GM21825 (cell line): Measurements from ENCODE around the gene LCOR.

Experiments used
- ATAC-seq: cut with Tn5 transposase; IDR thresholded peaks from one replicate; pipeline ENCODE4 v1.9.1; 2021; ENCODE audit warnings: mild to moderate bottlenecking, moderate library complexity; ENCODE audit not compliant: unreplicated experiment

LCOR gene

DNA sequence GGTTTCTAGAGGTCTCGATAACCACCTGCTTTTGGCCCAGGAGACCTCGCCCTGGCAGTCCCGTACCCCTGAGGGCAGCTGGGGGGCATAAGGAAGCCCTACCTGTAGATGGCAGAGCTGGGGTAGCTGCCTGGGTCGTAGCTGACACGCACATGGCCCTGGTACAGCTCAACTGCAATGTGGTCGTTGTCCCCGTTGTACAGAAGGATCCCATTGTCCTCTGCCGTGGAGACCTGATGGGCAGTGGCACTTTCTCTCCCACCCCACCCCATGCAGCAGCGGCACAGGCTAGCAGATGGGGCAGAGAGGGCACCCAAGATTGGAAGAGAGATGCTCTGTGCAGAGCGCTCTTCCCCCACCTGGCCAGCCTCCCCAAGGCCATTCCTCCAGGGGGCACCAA, 172.5 kb downstream of the LCOR start:
- ATAC-seq: no peak

DNA sequence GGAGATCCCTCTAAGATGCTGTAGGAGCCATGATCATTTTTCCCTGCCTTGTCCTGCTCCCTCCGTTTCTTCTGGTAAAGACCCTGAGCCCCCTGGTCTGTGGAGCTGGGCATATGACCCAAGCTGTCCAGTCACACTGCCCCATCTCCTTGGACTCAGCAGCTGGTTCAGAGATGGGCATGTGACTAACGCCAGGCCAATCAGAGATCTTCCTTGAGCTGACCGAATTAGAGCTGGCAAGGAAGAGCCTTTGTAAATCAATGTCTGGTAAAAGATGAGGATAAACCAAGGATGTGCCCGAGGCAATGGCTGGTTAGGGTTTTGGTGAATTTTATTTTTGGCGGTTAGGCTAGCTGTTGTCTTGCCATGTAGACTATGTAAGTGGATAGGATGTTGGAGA, 173.3 kb downstream of the LCOR start:
- no peak for ATAC-seq

DNA sequence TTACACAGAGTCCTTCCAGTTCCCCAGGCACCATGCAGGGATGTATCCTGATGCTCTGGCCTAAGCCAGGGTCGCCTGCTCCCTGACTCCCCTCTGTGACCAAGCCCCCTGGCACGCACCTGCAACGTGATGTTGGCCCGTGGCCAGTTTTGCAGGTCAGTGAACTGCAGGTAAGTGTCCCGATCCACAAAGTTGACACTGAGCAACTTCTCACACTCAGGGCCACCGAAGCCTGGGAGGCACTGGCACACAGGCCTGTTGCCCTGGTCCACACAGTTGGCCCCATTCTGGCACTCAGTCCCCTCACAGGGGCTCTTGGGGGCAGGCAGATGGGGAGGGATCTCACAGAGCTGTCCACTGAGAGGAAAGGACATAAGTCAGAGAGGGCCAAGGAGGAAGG, 174.3 kb downstream of the LCOR start:
- ATAC-seq: no peak

DNA sequence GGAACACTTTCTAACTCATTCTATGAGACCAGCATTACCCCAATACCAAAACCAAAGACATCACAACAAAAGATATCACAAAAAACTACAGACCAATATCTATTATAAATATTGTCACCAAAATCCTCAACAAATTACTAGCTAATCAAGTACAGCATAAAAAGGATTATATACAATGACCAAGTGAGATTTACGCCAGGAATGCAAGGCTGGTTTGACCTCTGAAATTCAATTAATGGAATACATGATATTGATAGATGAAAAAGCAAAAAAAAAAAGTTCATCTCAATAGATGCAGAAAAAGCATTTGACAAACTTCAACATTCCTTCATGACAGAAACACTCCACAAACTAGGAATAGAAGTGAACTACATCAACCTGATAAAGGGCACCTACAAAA, 175.3 kb downstream of the LCOR start:
- ATAC-seq: no peak

DNA sequence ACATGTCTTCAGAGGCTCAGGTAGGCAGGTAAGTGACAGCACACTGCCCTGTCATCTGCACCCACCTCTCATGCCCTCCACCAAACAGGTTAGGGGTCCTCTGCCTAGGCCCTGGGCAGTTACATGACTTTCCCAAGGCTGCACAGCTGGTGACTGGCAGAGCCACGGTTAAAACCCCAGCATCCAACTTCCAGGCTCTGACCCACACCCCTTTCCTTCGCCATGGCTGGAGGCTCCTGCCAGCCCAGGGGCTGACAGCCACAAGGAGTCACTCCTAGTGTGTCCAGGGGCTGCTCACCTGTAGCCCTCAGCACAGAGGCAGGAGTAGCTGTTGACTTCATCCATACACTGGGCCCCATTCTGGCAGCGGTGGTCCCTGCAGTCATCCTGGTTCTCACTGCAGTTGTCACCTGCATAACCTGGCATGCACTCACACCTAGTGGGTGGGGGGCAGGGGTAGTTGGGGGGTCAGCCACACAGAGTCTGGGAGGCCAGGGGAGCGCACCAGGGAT, 178.7 kb downstream of the LCOR start:
- ATAC-seq: no peak

DNA sequence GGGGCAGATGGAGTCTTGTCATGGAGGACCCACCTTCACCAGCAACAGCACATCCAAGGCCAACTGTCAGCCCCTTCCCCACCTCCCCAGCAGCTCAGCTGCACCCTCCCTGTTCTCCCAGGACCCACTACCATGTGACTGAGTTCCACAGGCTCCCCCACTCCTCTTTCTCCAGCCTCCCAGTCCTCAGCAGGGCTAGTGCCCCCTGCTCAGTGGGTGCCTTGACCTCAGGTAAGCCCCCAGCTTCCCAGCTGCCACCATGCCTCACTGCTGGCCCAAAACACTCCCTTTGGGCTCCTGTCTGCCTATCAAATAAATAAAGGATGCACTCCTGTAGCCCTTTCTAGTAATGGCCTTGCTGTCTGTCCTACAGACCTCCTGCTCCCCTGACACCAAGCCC, 179.3 kb downstream of the LCOR start:
- ATAC-seq: no peak

DNA sequence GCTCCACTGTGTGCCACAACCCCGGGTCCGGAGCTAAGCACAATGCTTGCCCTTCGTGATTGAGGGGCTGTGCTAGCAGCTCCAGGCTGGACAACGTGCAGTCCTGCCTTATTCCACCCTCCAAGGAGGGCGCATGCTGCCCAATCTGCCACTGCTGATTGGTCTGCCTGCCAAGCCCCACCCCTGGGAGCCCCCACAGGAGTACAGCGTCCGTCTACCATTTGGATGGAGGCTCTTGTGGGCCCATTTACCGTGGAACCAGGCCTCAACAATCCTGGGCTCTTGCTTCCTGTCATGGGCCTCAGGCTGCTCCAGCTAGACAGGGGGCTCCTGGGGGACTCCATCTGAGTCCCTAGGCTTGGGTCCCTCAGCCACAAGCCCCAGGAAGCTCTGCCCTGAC, 180.4 kb downstream of the LCOR start:
- no peak for ATAC-seq

DNA sequence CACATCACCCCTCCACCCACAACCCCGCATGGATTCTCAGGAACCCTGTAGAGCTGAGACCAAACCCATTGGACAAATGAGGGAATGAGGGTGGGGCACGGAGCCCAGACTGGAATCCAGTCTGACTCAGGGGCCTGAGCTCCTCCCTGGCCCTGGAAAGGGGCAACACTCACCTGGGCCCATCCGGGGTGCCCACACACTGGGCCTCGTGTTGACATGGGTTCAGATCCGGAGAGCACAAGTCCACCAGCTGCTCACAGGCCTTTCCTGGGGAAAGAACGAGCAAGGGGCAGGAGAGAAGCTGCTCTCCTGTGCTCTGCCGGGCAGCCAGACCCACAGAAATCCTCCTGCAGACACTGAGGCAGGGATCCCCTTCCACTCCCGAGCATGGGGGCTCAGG, 181.5 kb downstream of the LCOR start:
- ATAC-seq: no peak

DNA sequence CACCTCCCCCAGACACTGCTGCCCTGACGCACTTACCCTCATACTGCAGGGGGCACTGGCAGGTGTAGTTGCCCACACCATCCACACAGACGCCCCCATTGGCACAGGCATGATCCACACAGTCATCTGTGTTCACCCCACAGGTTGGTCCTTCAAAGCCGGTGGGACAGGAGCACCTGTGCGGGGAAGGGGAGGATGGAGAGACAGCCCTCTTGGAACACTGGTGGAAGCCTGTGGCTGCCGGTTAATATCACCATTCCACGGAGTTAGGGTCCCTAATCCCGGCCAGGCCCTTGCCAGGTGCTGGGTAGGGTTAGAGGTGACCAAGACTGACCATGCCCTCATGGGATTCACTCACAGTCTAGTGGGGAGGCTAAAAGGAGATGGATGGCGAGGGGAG, 181.9 kb downstream of the LCOR start:
- no peak for ATAC-seq

DNA sequence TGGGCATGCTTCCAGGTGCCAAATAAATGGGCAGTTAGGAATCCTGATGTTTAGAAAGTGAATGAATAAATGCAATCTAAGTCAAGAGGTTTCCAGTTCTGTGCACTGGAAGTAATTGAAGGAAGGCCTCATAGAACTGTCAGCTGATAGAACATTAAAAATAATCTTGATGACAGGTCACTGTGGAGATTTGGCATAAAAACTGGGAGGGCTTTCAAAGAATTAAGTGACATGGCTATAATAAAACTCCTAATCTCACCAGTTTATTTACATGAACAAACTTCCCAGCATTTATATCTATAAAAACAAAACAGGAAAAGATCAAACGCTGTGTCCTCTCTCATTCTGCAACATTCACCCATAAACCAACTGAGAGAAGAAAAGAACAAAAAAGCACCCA, 183.1 kb downstream of the LCOR start:
- no peak for ATAC-seq

DNA sequence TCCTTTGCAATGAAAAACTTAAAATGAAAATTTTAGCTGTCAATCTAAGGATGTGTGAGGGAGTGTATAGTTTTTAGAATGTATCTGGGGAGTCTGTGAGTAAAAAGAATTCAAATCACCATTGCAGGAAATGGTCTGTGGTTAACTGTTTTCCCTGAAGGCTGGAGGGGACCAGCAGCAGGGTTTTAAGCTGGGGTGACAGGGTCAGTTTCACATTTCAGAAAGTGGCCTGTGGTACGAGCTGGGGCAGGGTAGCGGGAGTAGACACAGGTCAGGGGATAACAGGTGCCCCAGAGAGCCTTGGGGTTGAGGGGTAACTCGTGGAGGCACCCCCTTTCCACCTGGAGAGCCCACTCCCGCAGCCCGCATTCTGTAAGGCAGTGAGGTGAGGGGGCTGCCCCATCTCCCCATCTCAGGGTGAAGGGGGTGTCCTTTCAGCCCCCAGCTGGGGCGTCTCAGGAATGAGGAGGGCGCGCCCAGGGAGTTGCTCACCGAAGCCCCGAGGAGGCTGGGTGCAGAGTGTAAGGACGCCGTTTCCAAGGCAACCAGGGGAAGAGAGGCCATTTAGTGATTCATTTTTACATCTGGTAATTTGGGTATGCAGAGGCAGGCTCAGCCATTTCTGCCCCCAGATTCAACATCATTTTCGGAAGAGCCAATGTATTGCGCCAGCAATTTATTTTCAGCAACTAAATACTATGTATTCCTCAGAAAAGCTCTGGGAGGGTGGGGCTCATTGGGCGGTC, 184.8 kb downstream of the LCOR start:
- peak; percentile 67 for ATAC-seq

DNA sequence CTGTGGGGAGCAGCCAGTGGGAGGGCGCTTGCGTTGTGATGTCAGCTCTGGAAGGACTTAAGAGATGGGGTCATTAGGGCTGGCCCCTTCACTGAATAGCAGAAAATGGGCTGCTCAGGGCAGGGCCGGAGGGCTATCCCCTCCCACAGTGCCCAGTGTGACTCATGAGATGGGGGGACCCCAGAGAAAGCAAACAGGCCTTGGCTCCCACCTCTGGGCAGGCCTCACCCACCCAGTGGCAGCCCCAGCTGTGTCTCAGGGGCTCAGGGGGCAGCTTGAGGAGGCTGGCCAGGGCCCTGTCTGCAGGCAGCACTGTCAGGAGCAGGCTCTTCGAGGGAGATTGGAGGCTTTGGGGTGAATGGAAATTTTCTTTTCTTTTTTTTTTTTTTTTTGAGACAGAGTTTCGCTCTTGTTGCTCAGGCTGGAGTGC, 185.4 kb downstream of the LCOR start:
- ATAC-seq: no peak

DNA sequence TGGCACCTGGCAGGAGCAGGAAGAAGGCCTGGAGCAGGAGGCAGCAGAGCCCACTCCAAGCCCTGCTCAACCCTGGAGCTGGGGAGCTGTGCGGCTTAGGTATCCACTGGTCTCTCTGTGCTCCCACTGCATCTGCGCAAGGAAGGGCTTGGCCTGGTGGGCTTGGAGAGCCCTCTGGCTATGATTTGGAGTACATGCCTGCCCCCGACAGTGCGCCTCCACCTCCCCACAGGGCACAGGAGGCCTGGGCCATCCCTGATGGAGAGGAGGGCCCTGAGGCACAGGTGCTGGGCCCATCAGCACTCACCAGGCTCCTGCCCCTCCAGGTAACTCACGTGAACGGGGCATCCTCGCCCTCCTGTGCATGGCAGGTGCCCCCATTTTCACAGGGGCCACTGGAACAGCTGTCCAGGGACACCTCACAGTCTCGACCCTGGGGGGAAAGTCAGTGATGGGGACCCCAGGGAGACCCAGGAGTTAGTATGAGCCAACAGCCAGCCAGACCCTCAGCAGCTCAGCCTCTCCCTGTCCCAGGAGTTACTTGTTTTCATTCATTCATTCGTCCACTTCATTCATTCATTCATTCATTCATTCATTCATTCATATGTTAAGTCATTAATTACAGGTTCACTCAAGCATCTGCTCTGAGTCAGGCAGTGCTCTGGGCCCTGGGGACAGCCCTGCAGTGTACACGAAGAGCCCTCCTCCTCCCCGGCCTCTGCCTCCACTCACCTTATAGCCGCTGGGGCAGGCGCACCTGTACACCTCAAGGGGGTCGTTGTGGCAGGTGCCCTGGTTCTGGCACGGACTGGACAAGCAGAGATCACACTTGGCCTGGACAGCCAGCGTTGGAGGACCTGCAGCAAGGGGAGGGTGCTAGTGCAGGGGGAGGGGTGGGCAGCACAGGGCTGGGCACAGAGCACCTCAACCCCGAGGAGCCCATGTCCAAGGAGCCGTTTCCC, 186.4 kb downstream of the LCOR start:
- no peak for ATAC-seq

DNA sequence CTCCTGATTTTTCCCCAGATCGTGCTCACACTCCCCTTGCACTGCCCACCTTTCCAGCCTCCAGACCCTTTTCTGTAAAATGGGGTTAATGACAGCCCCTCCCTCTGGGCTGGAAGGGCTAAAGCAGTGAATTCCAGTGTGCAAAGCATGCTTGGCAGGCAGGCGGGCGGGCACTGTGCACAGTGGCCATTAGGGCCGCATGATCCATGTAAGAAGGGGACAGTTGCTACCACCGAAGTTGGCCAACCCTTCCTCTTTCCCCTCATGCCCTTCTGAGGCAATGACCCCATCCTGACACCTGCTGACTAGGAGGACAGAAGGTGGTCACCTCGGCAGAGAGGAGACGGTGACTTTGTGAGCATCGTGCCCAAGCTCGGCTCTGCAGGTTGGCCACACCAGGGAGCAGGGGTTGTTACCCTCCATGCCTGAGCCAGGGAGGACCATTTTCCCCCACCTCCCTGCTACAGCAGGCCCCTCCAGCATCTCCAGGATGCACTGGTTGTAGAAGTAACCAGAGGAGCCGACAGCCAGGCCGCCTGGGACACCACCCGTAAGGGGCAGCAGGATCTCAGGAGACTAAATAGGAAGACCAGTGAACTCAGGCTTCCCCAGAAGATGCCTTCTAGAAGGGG, 187.2 kb downstream of the LCOR start:
- no peak for ATAC-seq

DNA sequence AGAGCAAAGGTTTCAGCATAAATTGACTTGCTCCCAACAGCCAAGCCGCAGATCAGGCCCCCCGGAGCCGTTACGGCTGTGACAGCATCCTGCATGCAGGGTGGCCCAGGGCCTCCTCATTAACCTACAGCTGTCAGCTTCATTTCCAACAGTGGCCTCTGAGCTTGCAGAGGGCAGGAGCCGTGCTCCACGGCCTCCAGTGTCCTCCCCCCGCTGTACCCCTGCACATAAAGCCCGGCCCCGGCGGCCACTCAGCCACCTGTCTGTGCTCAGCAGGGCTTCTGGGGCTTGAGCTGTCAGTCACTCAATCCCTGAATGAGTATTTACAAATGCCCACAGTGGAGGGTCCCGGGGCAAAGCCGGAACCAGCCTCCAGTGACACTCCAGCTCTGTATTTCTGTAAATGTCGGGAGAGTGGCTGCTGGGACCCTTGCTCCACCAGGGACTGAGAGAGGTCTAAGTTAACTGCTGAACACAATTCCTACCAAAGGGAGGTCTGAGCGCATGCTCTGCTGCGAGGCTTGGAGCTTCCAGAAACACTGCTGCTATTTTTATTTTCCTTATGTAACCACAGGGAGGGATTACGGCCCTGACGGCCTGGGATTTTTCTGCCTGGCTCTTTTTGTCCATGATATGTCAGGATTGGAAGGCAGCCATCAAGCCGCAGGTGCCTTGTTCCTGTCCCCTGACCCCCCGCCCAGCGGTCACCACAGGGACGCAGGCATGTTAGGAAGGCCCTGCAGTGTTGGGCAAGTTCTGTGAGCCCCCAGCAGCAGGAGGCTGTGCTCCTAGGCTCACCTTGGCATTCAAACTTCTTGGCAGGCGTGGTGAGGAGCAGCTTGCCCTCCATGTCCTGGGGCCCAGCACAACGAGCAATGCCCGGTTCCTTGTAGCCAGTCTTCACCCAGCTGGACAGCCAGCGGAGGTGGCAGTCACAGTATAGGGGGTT, 188.6 kb downstream of the LCOR start:
- no peak for ATAC-seq

DNA sequence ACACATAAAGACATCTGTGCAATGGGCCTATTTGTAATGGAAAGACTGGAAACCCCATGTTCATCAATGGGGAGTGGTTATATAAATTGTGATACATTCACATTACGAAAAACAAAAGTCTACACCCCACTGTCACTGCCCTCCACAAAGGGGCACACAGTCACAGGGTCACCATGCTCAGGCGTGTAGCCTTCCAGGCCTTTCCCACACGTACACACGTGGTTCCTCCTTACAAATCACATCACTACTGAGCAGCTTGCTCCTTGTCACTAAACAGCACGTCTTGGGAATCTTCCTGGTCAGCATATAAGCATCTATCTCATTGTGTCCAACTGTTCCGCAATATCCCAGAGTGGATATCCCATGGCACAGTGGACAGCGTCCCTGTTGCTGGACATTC, 190.5 kb downstream of the LCOR start:
- no peak for ATAC-seq

DNA sequence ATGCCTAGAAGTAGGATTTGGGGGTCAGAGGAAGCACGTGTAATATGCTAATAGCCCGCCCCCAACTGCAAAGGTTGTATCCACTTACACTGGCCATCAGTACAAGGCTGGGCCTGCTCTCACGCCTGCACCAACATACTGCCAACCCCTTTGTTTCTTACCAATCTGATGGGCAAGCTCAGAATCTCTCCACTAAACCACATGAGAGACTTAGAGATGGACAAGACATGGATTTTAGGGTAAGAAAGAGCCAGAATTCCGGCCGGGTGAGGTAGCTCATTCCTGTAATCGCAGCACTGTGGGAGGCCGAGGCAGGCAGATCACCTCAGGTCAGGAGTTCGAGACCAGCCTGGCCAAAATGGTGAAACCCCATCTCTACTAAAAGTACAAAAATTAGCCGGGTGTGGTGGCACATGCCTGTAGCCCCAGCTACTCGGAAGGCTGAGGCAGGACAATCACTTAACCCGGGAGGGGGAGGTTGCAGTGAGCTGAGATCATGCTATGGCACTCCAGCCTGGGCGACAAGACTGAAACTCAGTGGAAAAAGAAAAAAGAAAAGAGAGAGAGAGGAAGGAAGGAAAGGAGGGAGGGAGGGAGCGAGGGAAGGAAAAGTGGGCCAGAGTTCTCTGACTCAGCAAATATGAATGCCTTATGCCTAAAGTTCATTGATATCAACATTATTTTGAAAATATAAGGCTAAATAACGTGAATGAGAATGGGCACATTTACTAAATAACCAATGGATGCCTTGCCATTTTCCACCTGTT, 191.5 kb downstream of the LCOR start:
- no peak for ATAC-seq

DNA sequence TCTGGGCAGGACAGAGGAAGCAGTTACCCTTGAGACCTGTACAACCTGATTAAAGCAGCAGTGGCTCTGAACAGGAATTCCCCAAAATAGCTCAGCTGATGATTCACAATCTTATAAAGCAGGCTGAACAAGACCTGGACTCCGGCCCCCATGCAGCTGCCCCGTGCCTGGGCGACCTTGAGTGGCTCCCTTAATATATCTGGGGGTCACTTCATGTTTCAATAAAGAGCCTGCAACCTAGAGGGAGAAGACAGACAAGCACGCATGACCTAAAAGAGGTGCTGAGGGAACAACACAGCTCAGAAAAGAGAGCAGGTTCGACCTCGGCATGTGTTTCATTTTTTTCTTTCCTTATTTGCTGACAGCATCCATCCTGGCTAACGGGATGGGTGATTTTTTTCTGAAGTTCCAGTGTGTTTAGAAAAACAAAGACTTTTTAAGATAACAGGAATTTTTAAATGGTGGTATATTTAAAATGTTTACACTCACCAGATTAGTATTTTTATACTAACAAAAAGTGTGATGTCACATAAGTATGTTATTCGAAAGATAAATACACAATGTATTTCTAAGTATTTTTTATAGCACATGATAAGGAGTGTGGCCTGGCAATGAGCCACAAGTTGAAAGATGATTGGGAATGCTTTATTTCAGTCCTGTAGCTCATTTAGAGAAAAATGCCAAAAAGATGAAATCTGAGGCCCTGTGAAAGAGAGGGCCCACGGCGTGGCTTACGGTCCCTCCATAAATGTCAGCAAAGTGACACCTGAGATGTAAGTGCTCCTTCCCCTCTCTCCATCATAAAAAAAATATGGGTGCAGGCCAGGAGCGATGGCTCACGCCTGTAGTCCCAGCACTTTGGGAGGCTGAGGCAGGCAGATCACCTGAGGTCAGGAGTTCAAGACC, 192.3 kb downstream of the LCOR start:
- ATAC-seq: no peak
